HepG2 (cell line): ENCODE data around the gene RASAL1. TPM values are rescaled to one million over a fixed set of nuclear protein-coding genes. Genes with fewer than 3 reads are reported as not detected.

Experiments used
- ATAC-seq: fragments of 200-7000 bp; cut with Tn5 transposase; 3 replicates; pipeline ENCODE4 v1.9.1; 2020; ENCODE audit warnings: mild to moderate bottlenecking, moderate library complexity
- BruUV-seq: library from RNA; stranded (reverse); fragments of 400-500 nt; replicated peaks from 2 replicates; lab custom pipeline; 2021; lab: Mats Ljungman, UMichigan
- CTCF ChIA-PET: fragments of 300-600 bp; formaldehyde crosslinking; extraction: SDS; loops from one replicate; lab custom pipeline; 2021; ENCODE audit warnings: low total read pairs, inconsistent platforms, low intra/inter-chr PET ratio; lab: Yijun Ruan, JAX
- POLR2A ChIA-PET: fragments of 350-600 bp; sonication (Branson Sonifier 250); formaldehyde crosslinking; loops from one replicate; lab custom pipeline; 2020; ENCODE audit warnings: antibody characterized with exemption, inconsistent platforms; lab: Yijun Ruan, JAX
- DNase-seq: peaks from one replicate; pipeline ENCODE4 v3.0.0-alpha.2; 2015; ENCODE audit warnings: low spot score
- FAIRE-seq: peaks from 3 replicates; lab custom pipeline; 2011; peaks lifted over from hg19 to GRCh38; lab: Jason Lieb, UNC
- H2AFZ ChIP-seq: one replicate; pipeline ENCODE4 v1.6.1; 2011; ENCODE audit warnings: low read length, inconsistent platforms
- H3K27ac ChIP-seq: fragments of 300-600 bp; 3 replicates; pipeline ENCODE4 v1.8.0; 2011; ENCODE audit warnings: mixed run types, mild to moderate bottlenecking, mixed read lengths, low read length, inconsistent platforms; ENCODE audit not compliant: insufficient read depth; ENCODE audit errors: extremely low read length
- H3K27me3 ChIP-seq, 2 experiments: fragments of 200-600 bp in 1 of 2; 2 replicates in 1 of 2; 3 replicates in 1 of 2; pipeline versions ENCODE4 v1.6.0 to v1.8.0; 2011; ENCODE audit warnings: low read length in 2 of 2, mild to moderate bottlenecking in 2 of 2, moderate library complexity in 2 of 2, inconsistent platforms in 1 of 2; ENCODE audit not compliant: insufficient read depth in 2 of 2, control insufficient read depth in 1 of 2
- H3K36me3 ChIP-seq, 2 experiments: fragments of 200-600 bp in 1 of 2; replicated peaks in 1 of 2; 2 replicates in 1 of 2; 3 replicates in 1 of 2; pipeline versions ENCODE4 v1.5.1 to v1.8.0; 2011; ENCODE audit warnings: low read length in 2 of 2, inconsistent platforms in 1 of 2; ENCODE audit not compliant: insufficient read depth in 2 of 2, control insufficient read depth in 1 of 2
- H3K4me1 ChIP-seq: 2 replicates; pipeline ENCODE4 v1.5.1; 2012; ENCODE audit warnings: low read length, inconsistent platforms; ENCODE audit not compliant: insufficient read depth
- H3K4me2 ChIP-seq: 2 replicates; pipeline ENCODE4 v1.6.0; 2011; ENCODE audit warnings: low read depth, low read length, inconsistent platforms
- H3K4me3 ChIP-seq, 3 experiments: fragments of 200-600 bp in 1 of 3; sonication (generic), shearing (Covaris generic) in 1 of 3; replicated peaks in 1 of 3; 2 replicates each; pipeline ENCODE4 v1.5.1; 2011 to 2016; ENCODE audit warnings: low read length in 3 of 3, inconsistent platforms in 2 of 3, low read depth in 2 of 3, mild to moderate bottlenecking in 2 of 3, control low read depth in 1 of 3, mixed read lengths in 1 of 3; ENCODE audit not compliant: insufficient read depth in 1 of 3
- H3K79me2 ChIP-seq: one replicate; pipeline ENCODE4 v1.6.1; 2011; ENCODE audit warnings: low read length, inconsistent platforms; ENCODE audit not compliant: insufficient read depth
- H3K9ac ChIP-seq: 2 replicates; pipeline ENCODE4 v1.6.0; 2011; ENCODE audit warnings: mild to moderate bottlenecking, low read depth, low read length, inconsistent platforms; ENCODE audit not compliant: insufficient read depth
- H3K9me3 ChIP-seq: 2 replicates; pipeline ENCODE4 v1.5.1; 2012; ENCODE audit warnings: mild to moderate bottlenecking, low read length
- H4K20me1 ChIP-seq: 2 replicates; pipeline ENCODE4 v1.6.0; 2011; ENCODE audit warnings: inconsistent platforms, mild to moderate bottlenecking, low read length, moderate library complexity; ENCODE audit not compliant: insufficient read depth
- ZNF407 ChIP-seq: sonication (generic); formaldehyde crosslinking; IDR thresholded peaks from one replicate; pipeline ENCODE4 v1.5.1; 2020; ENCODE audit warnings: mild to moderate bottlenecking, missing genetic modification reagents; ENCODE audit errors: not compliant biosample characterization
- WGBS: methylation state at CpG from one replicate; pipeline ENCODE4 v1.1.6; 2017; ENCODE audit warnings: low lambda C conversion rate; 5-methylcytosine and 5-hydroxymethylcytosine counted together
- in situ Hi-C: cut with HindIII; loops from 2 replicates; pipeline ENCODE4 v1.10.0; 2017; ENCODE audit warnings: low pct_unique_long_range_greater_than_20kb; ENCODE audit not compliant: extremely low pct_ligation_motif_present
- intact Hi-C: fragments of 100-400 bp; cut with micrococcal nuclease; formaldehyde crosslinking; loops from one replicate; pipeline ENCODE4 v1.10.0; 2022; ENCODE audit not compliant: unreplicated experiment
- polyA plus RNA-seq, 8 experiments: library from polyadenylated mRNA; depleted of rRNA in 3 of 8; stranded (reverse) in 7 of 8; unstranded in 1 of 8; fragments of >200 nt; fragmentation: Illumina TruSeq in 4 of 8; extraction: Trizol in 4 of 8; gene quantifications; 2 replicates each; pipeline versions ENCODE4 v1.2.1 to v1.2.3, GENCODE V29; 2011 to 2016; ENCODE audit warnings: low read depth in 4 of 8, missing spikeins in 1 of 8, mixed read lengths in 1 of 8; ENCODE audit not compliant: insufficient read depth in 1 of 8
- total RNA-seq, 5 experiments: library from RNA; depleted of rRNA; stranded (reverse); fragments of >200 nt; fragmentation: Illumina TruSeq; extraction: Trizol; gene quantifications; 2 replicates each; pipeline ENCODE4 v1.2.3, GENCODE V29; 2016; ENCODE audit warnings: low read depth in 1 of 5

Gene RASAL1
- total and polyA plus RNA-seq, 2 of the 13 experiments (the other 11 are each of a cell fraction or from before 2014, with no cell fraction given): not detected

GRCh38 chr12:113077057-113077858, 58.3 kb downstream of the RASAL1 start:
- BruUV-seq: no TSS peak
- Histone ChIP-seq H4K20me1 (no peaks in the 10 kb centered on the region), H3K4me1 (peaks cover 7% of the 10 kb centered on the region), H3K4me2 (no peak overlapping the region), H3K27me3 (peaks cover 0 to 1% of the 10 kb centered on the region in 2 experiments; a peak in 2 of 5 replicates), H2AFZ (no peak overlapping the region), H3K9me3 (no peaks in the 10 kb centered on the region), H3K79me2 (no peaks in the 10 kb centered on the region), H3K36me3 (no peaks in the 10 kb centered on the region), H3K4me3 (no peak overlapping the region), H3K27ac (no peak overlapping the region), H3K9ac (no peak overlapping the region)
- ChIA-PET CTCF (no interaction called here), POLR2A (no interaction called here)
- in situ Hi-C loops: no loop called here
- intact Hi-C loops: no loop called here
- no peak for TF ChIP-seq ZNF407
- FAIRE-seq (no peak), DNase-seq (no peak), ATAC-seq (no peak)
- WGBS: 79% methylated on average over 67 of the region's 70 CpGs
